SK-N-SH treated with all-trans-retinoic acid at 6 μM for 48 hours (cell line): ENCODE results near the gene RCAN1.

Source experiments
- CSRNP3 ChIP-seq: fragments of 250-450 bp; sonication (Bioruptor Pico); IDR thresholded peaks from 2 replicates; pipeline ENCODE4 v1.5.1; 2021; ENCODE audit warnings: mild to moderate bottlenecking, moderate library complexity
- POU6F1 ChIP-seq: fragments of 250-450 bp; sonication (Bioruptor Pico); IDR thresholded peaks from 2 replicates; pipeline ENCODE4 v1.8.0; 2021; ENCODE audit warnings: low read depth, mild to moderate bottlenecking, moderate library complexity, borderline replicate concordance
- TCF4 ChIP-seq: fragments of 250-450 bp; sonication (Bioruptor Pico); IDR thresholded peaks from 2 replicates; pipeline ENCODE4 v1.8.0; 2021; ENCODE audit warnings: mild to moderate bottlenecking, moderate library complexity, borderline replicate concordance
- TOX ChIP-seq: fragments of 250-450 bp; sonication (Bioruptor Pico); IDR thresholded peaks from 2 replicates; pipeline ENCODE4 v1.8.0; 2021; ENCODE audit warnings: mild to moderate bottlenecking, moderate library complexity, borderline replicate concordance
- TSHZ2 ChIP-seq: fragments of 250-450 bp; sonication (Bioruptor Pico); IDR thresholded peaks from 2 replicates; pipeline ENCODE4 v1.5.0; 2020; ENCODE audit warnings: mild to moderate bottlenecking, moderate library complexity
- ZFP30 ChIP-seq: fragments of 450-650 bp; formaldehyde crosslinking; IDR thresholded peaks from 2 replicates; pipeline ENCODE4 v1.5.0; 2022; ENCODE audit warnings: mild to moderate bottlenecking, moderate library complexity
- ZNF8 ChIP-seq: fragments of 450-650 bp; formaldehyde crosslinking; IDR thresholded peaks from 2 replicates; pipeline ENCODE4 v1.5.0; 2020; ENCODE audit warnings: mild to moderate bottlenecking, moderate library complexity
- TF ChIP-seq, protein P1 (sequence below): fragments of 250-450 bp; sonication (Bioruptor Pico); IDR thresholded peaks from 2 replicates; pipeline ENCODE4 v1.8.0; 2020; ENCODE audit warnings: mild to moderate bottlenecking, moderate library complexity, borderline replicate concordance
- TF ChIP-seq, protein P2 (sequence below): fragments of 250-450 bp; sonication (Bioruptor Pico); IDR thresholded peaks from 2 replicates; pipeline ENCODE4 v1.5.1; 2020; ENCODE audit warnings: low read depth, mild to moderate bottlenecking, moderate library complexity

GRCh38 chr21:34554227-34554626, 60.7 kb downstream of the RCAN1 start:
- TF ChIP-seq TOX (CRISPR knock-in tag) (no peak), POU6F1 (CRISPR knock-in tag) (no peak), ZFP30 (CRISPR knock-in tag) (no peak), CSRNP3 (CRISPR knock-in tag) (no peak), TSHZ2 (CRISPR knock-in tag) (no peak), ZNF8 (CRISPR knock-in tag) (no peak), TCF4 (CRISPR knock-in tag) (no peak)
- TF ChIP-seq, protein P1, sequence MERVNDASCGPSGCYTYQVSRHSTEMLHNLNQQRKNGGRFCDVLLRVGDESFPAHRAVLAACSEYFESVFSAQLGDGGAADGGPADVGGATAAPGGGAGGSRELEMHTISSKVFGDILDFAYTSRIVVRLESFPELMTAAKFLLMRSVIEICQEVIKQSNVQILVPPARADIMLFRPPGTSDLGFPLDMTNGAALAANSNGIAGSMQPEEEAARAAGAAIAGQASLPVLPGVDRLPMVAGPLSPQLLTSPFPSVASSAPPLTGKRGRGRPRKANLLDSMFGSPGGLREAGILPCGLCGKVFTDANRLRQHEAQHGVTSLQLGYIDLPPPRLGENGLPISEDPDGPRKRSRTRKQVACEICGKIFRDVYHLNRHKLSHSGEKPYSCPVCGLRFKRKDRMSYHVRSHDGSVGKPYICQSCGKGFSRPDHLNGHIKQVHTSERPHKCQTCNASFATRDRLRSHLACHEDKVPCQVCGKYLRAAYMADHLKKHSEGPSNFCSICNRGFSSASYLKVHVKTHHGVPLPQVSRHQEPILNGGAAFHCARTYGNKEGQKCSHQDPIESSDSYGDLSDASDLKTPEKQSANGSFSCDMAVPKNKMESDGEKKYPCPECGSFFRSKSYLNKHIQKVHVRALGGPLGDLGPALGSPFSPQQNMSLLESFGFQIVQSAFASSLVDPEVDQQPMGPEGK: no peak
- TF ChIP-seq, protein P2, sequence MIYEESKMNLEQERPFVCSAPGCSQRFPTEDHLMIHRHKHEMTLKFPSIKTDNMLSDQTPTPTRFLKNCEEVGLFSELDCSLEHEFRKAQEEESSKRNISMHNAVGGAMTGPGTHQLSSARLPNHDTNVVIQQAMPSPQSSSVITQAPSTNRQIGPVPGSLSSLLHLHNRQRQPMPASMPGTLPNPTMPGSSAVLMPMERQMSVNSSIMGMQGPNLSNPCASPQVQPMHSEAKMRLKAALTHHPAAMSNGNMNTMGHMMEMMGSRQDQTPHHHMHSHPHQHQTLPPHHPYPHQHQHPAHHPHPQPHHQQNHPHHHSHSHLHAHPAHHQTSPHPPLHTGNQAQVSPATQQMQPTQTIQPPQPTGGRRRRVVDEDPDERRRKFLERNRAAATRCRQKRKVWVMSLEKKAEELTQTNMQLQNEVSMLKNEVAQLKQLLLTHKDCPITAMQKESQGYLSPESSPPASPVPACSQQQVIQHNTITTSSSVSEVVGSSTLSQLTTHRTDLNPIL (CRISPR knock-in tag): no peak
